ENCODE data around the gene TSPAN13. TPM values are rescaled to one million over a fixed set of nuclear protein-coding genes. Genes with fewer than 3 reads are reported as not detected.
A peak's percentile ranks its signal among the peaks of the same experiment; 100 is the strongest.

Gene TSPAN13
- total RNA-seq, result 10 to 100 TPM; 34.9 to 51.2 TPM
- 59.1 TPM for polyA plus RNA-seq (2013, experiment 1 of 2)
- 53.5 TPM for polyA plus RNA-seq (2013, experiment 2 of 2)
- long read RNA-seq, experiment 1, transcript TSPAN13-201 (6 exons, 2,093 nt), result major isoform, 39 of 49 reads
- long read RNA-seq, experiment 1, partial matches to known transcripts, result 9 of 49 reads
- long read RNA-seq, experiment 1, other reads (novel, unspliced or antisense), result 1 of 49 reads
- long read RNA-seq, experiment 2, transcript TSPAN13-201 (6 exons, 2,093 nt), result major isoform, 135 of 143 reads
- long read RNA-seq, experiment 2, partial matches to known transcripts, result 4 of 143 reads
- long read RNA-seq, experiment 2, other reads (novel, unspliced or antisense), result 4 of 143 reads
- long read RNA-seq, experiment 3, transcript TSPAN13-201 (6 exons, 2,093 nt), result major isoform, 181 of 188 reads
- long read RNA-seq, experiment 3, partial matches to known transcripts, result 3 of 188 reads
- long read RNA-seq, experiment 3, other reads (novel, unspliced or antisense), result 4 of 188 reads
- long read RNA-seq, experiment 4, transcript TSPAN13-201 (6 exons, 2,093 nt), result major isoform, 16 of 22 reads
- long read RNA-seq, experiment 4, partial matches to known transcripts, result 6 of 22 reads
- long read RNA-seq, experiment 4, other reads (novel, unspliced or antisense), result 0 of 22 reads

DNA sequence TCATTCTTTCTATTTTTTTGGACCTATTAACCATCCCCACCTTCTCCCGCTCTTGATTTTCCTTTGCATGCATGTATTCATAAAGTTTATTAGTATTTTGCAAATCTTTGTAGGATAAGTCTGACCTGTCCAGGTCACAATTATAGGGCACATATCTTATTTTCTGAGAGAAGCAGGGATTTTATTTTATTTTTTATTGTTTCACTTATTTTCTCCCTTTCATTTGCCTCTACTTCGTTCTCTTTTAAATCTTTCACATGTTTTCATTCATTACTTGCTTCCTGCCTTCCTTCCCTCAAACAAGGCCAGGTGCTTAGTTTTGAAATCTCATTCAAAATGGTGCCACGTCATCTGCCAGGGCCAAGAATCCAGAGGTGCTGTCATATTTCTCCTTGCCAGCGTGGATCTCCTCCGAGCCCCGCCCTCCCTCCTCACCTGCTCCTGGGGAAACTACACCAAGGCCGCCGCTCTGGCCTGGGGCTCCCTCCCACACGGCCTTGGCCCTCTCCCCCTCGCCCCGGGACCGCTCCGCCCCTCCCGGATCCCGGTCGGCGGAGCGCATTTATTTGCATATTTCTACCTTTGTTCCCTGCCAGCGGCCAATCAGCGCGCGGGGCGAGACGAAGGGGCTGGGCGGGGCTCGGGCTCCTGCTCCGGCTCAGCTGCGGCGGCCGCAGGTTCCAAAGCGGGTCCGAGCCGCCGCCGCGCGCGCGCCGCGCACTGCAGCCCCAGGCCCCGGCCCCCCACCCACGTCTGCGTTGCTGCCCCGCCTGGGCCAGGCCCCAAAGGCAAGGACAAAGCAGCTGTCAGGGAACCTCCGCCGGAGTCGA is at the start of gene TSPAN13:
TSS of gene TSPAN13 (plus strand) at position 654 of the 830 bp plus-strand sequence. CDS start 213 bp downstream, outside the sequence.
- peaks cover 26% of the 10 kb centered on the region for H3K4me1 Mint-ChIP-seq
- TF ChIP-seq CTCF (conservative IDR thresholded peaks at IDR 0.05), result no peak
- H3K4me3 Mint-ChIP-seq, result peak within 1 kb of the TSS; percentile 75
- WGBS, 2 experiments (ENCODE audit: insufficient coverage in 1 of 2, insufficient read length in 1 of 2), result 3% methylated on average over 11 to 48 of the region's 48 CpGs
- Histone ChIP-seq H3K27ac (ENCODE audit: low read depth, low read length) (peak within 1 kb of the TSS; percentile 87), H3K4me3 (ENCODE audit: low read length) (peak within 1 kb of the TSS; percentile 86), H3K4me1 (ENCODE audit: control insufficient read depth, insufficient read depth, low read length) (no peaks in the 10 kb centered on the region), H3K36me3 (ENCODE audit: control insufficient read depth, insufficient read depth, low read length) (no peaks in the 10 kb centered on the region), H3K9ac (ENCODE audit: extremely low read depth, low read length, poor library complexity, severe bottlenecking) (peak within 1 kb of the TSS; percentile 74), H3K9me3 (ENCODE audit: control insufficient read depth, low read length) (no peaks in the 10 kb centered on the region), H3K27me3 (ENCODE audit: control insufficient read depth, insufficient read depth, low read length, poor library complexity, severe bottlenecking) (no peaks in the 10 kb centered on the region)
- peak; percentile 99 for DNase-seq
- H3K9me3 Mint-ChIP-seq, result no peaks in the 10 kb centered on the region
- H3K27me3 Mint-ChIP-seq (ENCODE audit: insufficient read depth), result peaks cover 5% of the 10 kb centered on the region
- H3K27ac Mint-ChIP-seq, result peak within 1 kb of the TSS; percentile 68
- no peaks in the 10 kb centered on the region for H3K36me3 Mint-ChIP-seq (ENCODE audit: low read depth)

DNA sequence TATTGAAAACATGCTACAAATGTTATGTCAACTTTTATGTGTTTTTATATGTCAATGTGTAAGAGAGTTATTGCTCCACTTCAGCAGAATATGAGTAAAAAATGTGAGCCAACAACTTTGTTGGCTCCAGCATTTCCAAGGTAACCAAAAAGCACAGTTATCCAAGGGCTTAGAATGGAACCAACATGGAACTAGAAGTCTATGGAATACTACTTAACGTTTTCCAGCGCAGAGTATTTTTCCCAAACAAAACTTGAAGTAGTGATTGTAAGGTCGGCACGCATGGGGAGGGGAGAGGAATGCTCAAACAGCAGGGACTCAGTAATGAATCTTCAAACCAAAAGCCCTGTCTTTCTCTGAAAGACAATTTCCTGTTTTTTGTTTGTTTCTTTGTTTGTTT is 45.0 kb upstream of the TSPAN13 start:
- Mint-ChIP-seq H3K27me3 (ENCODE audit: insufficient read depth) (no peaks in the 10 kb centered on the region), H3K27ac (peak overlapping the region; percentile 2), H3K36me3 (ENCODE audit: low read depth) (peaks cover 38% of the 10 kb centered on the region), H3K4me3 (no peak overlapping the region), H3K9me3 (peaks cover 3% of the 10 kb centered on the region), H3K4me1 (peaks cover 12% of the 10 kb centered on the region)
- H3K9me3 ChIP-seq (ENCODE audit: control insufficient read depth, low read length), result peaks cover 5% of the 10 kb centered on the region
- no peak for DNase-seq
- no peak overlapping the region for H3K27ac ChIP-seq (ENCODE audit: low read depth, low read length)
- H3K36me3 ChIP-seq (ENCODE audit: control insufficient read depth, insufficient read depth, low read length), result peaks cover 42% of the 10 kb centered on the region
- no peak overlapping the region for H3K9ac ChIP-seq (ENCODE audit: extremely low read depth, low read length, poor library complexity, severe bottlenecking)
- no peaks in the 10 kb centered on the region for H3K27me3 ChIP-seq (ENCODE audit: control insufficient read depth, insufficient read depth, low read length, poor library complexity, severe bottlenecking)
- peaks cover 6% of the 10 kb centered on the region for H3K4me1 ChIP-seq (ENCODE audit: control insufficient read depth, insufficient read depth, low read length)
- no peak overlapping the region for H3K4me3 ChIP-seq (ENCODE audit: low read length)
- 50 to 93% methylated on average over 1 to 4 of the region's 4 CpGs for WGBS, 2 experiments (ENCODE audit: insufficient coverage in 1 of 2, insufficient read length in 1 of 2)
- TF ChIP-seq CTCF (conservative IDR thresholded peaks at IDR 0.05), result no peak

- peak overlapping the region; percentile 12 for H3K27ac Mint-ChIP-seq
- H3K27ac ChIP-seq (ENCODE audit: low read depth, low read length), result no peak overlapping the region
- H3K4me3 ChIP-seq (ENCODE audit: low read length), result no peak overlapping the region
- no peaks in the 10 kb centered on the region for H3K27me3 Mint-ChIP-seq (ENCODE audit: insufficient read depth)
- H3K27me3 ChIP-seq (ENCODE audit: control insufficient read depth, insufficient read depth, low read length, poor library complexity, severe bottlenecking), result no peaks in the 10 kb centered on the region
- peaks cover 5% of the 10 kb centered on the region for H3K9me3 ChIP-seq (ENCODE audit: control insufficient read depth, low read length)
- H3K4me3 Mint-ChIP-seq, result no peak overlapping the region
- peaks cover 6% of the 10 kb centered on the region for H3K4me1 ChIP-seq (ENCODE audit: control insufficient read depth, insufficient read depth, low read length)
- no peak overlapping the region for H3K9ac ChIP-seq (ENCODE audit: extremely low read depth, low read length, poor library complexity, severe bottlenecking)
- DNase-seq, result peak; percentile 54
- peaks cover 3% of the 10 kb centered on the region for H3K9me3 Mint-ChIP-seq
- peaks cover 12% of the 10 kb centered on the region for H3K4me1 Mint-ChIP-seq
- 92 to 95% methylated on average over 2 to 3 of the region's 3 CpGs for WGBS, 2 experiments (ENCODE audit: insufficient coverage in 1 of 2, insufficient read length in 1 of 2)
- no peak for TF ChIP-seq CTCF (conservative IDR thresholded peaks at IDR 0.05)
- peaks cover 33% of the 10 kb centered on the region for H3K36me3 Mint-ChIP-seq (ENCODE audit: low read depth)
- peaks cover 37% of the 10 kb centered on the region for H3K36me3 ChIP-seq (ENCODE audit: control insufficient read depth, insufficient read depth, low read length)
Measured at GRCh38 chr7:16708980-16709379, 44.6 kb upstream of the TSPAN13 start.
